GM19239 (cell line): ENCODE data around the gene PRKAR2B.
"Not testable (repeated sequence)": the region's sequence is repeated elsewhere in the genome, so short reads cannot be mapped to it uniquely, and the experiment has no call there.

Experiments used
- DNase-seq: peaks from one replicate; pipeline ENCODE4 v3.0.0; 2011; ENCODE audit warnings: low spot score; ENCODE audit not compliant: insufficient read length
- FAIRE-seq: peaks from 2 replicates; lab custom pipeline; 2011; peaks lifted over from hg19 to GRCh38; lab: Jason Lieb, UNC

Gene PRKAR2B

GRCh38 chr7:107149863-107150262, 105.4 kb downstream of the PRKAR2B start:
- DNase-seq = no peak
- no peak for FAIRE-seq

DNA sequence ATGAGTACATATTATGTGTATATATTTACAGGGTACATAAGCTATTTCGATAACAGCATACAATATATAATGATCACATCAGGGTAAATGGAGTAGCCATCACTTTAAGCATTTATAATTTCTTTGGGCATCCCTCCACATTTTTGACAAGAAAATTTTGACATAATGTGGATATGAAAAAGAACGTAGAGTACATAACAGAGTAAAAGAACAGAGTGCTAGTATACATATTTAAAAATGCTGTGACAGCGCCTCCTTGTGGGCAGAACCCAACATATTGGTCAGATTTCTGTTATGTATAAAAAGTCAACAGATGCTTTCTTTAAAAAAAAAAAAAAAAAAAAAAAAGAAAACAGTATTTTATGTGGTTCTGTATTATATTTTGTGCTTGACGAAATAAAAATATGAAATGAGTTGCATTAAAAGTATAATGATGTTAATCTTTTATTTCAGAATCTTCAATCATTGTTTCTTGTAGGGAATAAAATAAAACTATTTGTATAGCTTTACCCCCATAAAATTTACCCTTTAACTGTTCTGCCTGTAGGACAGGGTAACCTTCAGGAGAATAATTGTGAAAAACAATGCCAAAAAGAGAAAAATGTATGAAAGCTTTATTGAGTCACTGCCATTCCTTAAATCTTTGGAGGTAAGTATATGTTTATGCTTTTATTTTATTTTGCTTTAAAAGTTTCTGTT, 106.0 kb downstream of the PRKAR2B start:
- FAIRE-seq (peak; percentile 65), DNase-seq (no peak)

DNA sequence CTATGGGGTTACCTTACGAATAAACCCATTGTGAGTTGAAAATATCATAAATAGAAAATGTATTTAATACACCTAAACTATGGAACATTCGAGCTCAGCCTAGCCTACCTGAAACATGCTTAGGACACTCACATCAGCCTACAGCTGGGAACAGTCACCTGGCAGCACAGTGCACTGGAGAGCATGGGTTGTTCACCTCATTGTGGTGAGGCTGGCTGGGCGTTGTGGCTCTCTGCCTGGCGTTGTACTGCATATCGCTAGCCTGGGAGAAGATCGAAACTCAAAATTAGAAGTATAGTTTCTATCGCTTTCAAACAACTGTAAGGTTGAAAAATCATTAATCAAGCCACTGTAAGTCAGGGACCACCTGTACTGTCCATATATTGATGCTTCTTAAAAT, 107.0 kb downstream of the PRKAR2B start:
- FAIRE-seq = no peak
- no peak for DNase-seq

DNA sequence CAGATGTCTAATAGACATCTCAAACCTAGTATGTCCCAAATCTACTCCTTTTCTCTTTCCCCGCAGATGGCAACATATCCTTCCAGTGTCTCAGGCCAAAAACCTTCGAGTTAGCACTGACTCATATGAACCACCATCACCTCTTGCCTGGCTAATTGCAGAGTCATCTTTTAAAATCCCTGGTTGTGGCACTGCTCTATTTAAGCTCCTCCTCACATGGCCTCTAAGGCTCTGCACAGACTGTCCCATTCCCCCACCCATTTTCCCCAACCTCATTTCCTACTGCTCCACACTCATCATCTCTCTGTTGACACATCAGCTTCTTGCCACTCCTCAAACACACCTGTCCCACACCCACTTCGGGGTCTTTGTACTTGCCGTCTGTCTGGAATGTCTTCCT, 107.5 kb downstream of the PRKAR2B start:
- FAIRE-seq = no peak
- no peak for DNase-seq

GRCh38 chr7:107154826-107155225, 110.3 kb downstream of the PRKAR2B start:
- no peak for DNase-seq
- no peak for FAIRE-seq

DNA sequence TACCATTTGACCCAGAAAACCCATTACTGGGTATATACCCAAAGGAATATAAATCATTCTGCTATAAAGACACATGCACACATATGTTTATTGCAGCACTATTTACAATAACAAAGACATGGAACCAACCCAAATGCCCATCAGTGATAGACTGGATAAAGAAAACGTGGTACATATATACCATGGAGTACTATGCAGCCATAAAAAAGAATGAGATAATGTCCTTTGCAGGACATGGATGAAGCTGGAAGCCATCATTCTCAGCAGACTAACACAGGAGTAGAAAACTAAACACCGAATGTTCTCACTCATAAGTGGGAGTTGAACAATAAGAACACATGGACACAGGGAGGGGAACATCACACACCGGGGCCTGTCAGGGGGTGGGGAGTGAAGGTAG, 111.2 kb downstream of the PRKAR2B start:
- FAIRE-seq = not testable (repeated sequence)

GRCh38 chr7:107157091-107157490, 112.6 kb downstream of the PRKAR2B start:
- no peak for FAIRE-seq
- no peak for DNase-seq

More for the DNA sequence above, 111.2 kb downstream of the PRKAR2B start:
- DNase-seq = not testable (repeated sequence)

DNA sequence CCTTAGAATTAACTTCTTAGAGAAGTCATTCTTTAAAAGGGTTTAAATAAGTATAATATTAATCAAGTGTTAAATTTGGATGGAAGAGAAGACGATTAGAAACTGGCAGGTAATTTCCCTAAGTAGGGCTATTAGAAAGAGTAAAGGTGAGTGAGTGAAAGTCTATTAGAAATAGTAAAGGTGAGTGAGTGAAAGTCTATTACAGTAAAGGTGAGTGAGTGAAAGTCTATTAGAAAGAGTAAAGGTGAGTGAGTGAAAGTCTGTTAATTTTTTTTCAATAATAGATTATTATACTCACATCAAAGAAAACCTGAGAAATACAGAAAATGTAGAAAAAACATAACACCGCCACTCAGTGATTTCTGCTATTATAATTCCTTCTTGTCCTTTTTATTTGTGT, 113.5 kb downstream of the PRKAR2B start:
- FAIRE-seq (no peak), DNase-seq (no peak)

DNA sequence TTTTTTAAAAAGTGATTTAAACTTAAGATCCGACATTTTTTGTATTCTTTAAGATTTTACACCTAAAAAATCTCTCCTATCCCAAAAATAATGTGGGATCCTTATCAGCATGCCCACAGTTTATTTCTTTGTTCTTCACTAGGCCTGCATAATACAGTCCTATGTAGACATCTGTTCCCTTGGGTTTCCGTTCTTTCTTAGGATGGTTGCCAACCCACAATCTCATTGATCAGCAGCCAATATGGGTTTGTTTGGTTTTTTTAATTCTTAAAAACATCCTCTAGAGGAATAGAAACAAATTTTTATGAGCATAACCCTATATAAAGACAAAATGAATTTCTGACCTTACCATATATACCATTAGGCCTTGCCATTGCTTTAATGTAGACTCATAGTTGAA, 115.9 kb downstream of the PRKAR2B start:
- no peak for FAIRE-seq

DNA sequence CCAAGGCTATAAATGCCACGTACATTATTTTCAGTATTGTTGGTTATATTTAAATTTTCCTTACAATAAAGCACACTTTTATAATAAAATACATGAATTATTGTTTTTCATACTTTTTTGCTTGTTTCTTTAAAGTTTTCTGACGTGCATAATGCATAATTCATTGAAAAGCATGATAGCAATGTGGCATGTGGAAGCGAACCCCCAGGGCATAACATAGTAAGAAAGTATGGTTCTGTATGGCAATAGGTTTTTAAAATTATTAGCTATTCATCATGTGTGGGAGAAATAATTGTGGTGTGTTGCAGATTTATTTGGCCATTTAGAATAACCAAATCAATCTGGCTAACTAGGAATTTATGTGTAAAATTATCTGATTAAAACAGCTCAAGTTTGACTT, 116.9 kb downstream of the PRKAR2B start:
- FAIRE-seq = no peak

More for the DNA sequence above, 115.9 kb downstream of the PRKAR2B start:
- DNase-seq = no peak

DNA sequence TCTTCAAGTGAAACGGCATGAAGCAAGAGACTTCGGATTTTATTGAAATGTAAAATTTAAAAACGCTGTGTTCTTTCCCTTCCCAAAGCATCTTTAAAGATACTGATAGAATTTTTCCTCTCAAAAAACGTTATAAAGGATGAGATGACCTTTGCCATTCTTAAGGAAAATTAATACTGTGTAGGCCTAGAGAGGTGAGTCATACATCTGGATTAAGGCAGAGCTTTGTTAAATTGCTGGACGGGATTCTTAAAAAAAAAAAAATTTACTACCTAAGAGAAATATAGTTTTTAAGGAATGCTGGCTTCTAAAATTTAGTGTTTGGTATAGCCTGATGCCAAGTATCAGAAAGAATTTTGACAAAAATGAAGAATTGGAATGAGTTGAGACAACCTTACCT, 118.0 kb downstream of the PRKAR2B start:
- DNase-seq (no peak), FAIRE-seq (no peak)

More for the DNA sequence above, 116.9 kb downstream of the PRKAR2B start:
- no peak for DNase-seq

GRCh38 chr7:107164092-107164491, 119.6 kb downstream of the PRKAR2B start:
- FAIRE-seq = no peak
- DNase-seq = no peak

DNA sequence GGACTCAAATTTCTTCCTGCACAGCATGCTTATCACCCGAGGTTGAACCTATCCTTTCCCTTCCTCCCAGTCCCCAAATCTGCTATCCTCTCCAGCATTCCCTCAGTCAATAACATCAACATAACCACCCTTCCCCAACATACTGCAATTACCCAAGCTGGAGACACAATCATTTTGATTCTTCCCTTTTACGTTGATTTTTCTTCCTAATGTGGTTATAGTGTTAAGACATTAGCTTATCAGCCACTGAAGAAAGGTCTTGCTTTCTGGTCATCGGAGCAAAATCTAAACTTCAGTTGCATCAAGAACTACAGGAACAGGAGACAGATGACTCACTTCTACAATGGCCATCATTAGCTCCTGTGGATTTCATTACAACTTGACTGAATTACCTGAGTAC, 120.8 kb downstream of the PRKAR2B start:
- DNase-seq = no peak
- FAIRE-seq = no peak

GRCh38 chr7:107166736-107167426, 122.4 kb downstream of the PRKAR2B start:
- DNase-seq (no peak), FAIRE-seq (no peak)

DNA sequence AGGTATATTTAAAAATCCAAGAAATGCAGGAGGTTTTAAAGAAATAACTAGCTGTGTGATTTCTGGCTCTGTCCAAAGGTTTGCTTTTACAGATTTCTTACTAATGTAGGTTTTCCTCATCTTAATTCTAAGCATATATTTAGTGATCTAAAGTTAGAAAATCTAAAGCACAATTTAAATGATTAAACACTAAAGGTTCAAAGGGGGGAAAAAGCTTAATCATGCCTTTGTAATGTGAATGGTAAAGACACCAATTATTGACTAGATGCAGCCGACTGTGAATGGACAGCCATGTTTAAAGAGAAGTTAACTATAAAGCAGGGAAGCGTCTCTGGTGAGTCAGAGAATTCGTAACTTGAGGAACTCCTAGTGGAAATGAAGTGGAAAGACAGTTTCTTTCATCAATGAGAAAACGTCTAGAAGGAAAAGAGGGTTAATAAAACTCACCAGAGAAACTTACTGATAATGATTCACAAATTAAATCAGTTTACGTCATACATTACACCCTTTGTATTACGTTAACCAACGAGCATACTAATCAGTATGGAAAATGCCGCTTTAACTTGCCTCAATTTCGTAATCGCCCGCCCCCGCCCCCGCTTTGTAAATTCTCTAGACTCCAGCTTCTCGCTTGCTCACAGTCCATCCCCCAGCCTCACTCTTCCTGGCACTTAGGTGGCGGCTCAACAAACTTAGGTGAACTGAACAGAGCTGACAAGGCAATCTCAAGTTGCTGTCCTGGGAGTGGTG, 123.2 kb downstream of the PRKAR2B start:
- FAIRE-seq (peak; percentile 79), DNase-seq (no peak)

DNA sequence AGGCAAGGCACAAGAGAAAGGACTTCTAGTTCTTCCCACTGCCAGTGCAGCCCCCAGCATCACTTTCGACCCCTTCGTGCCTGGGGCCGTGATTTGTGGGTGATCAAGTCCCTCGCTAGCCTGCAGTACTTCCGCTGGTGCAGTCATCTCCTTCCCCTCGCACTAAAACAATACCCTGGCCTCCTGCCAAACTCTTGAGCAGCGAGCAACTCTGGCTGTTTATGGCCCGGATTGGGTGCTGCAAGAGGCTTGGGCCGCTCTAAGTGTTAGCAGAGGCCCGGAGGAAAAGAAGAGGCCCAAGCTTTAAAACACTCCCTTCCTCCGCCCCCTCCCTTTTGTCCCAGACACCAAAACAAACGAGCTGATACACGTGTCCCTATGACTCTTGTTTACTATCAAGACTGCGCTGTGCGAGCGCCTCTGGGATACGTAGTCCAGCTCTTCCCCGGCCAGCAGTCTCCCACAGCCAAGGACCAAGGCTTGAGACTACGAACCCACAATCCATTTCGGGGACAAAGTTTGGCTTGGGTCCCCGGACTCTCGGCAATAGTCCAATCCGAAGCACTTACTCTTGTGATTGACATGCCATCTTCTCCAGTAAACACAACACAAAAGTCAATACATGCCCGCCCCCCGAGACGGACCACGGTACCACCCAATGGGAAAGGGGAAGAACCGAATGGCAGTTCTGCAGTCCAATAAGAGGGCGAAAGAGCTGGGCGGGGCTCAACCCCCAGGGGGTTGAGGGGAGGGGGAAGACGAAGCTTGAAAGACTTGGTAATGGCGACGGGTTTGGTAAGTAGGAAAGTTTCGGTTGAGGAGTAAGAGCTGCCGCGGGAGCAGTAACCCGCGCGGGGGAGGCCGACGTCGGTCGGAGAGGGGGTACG, 124.0 kb downstream of the PRKAR2B start, which contains the start of gene HBP1:
TSS of gene HBP1 (plus strand) at position 771 of the 887 bp plus-strand sequence. CDS start 10,891 bp downstream, outside the sequence.
- peak; percentile 99 for FAIRE-seq

DNA sequence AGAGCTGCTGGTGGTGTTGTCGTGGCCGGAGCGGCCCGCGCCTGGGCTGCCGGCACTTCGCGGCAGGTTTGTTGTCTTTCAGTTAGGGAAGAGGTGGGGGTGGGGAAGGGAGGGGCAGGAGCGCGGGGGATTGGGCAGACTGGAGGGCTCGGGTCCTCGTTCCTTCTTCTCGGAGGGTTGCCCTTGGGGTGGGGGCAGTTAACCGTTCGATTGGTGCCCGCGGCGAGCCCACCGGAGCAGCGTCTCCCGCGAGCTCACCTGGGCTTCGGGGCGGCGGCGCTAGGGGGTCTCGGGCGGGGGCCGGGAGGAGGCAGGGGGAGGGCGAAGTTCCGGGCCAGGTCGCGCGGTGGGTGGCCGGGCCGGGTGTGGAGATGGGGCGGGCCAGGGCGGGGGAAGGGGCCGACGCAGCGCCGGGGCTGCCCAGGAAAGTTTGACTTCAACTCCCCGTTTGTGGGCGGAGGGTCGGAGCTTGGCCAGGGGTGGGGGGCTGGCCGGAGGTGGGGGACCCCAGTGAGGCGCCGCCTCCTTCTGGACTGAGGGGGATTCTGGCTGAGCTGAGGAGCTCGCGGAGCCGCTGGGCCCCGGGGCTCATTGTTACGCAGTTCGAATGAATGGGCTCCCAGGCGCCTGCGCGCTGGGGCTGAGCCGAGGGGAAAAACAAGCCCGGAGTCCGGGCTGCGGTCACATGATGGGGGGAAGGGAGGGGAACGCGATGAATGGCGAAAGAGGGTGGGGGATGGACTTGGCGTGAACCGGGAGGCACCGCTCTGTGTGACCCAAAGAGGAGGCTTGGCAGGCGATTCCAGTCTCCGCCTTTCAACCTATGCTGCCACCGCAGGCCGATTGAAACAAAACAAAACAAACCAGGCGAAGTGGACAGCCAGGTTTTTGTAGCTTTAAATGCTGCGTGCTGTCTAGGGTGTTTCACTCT, 124.9 kb downstream of the PRKAR2B start:
- FAIRE-seq = peak; percentile 93
- DNase-seq = no peak

More for the DNA sequence above, 124.0 kb downstream of the PRKAR2B start, which contains the start of gene HBP1:
- peak; percentile 76 for DNase-seq

GRCh38 chr7:107170051-107170915, 125.8 kb downstream of the PRKAR2B start:
- FAIRE-seq (peak; percentile 42), DNase-seq (no peak)
